22Rv1 (cell line): Measurements from ENCODE around the gene MZF1.

Experiments used
- H3K27ac ChIP-seq: fragments of 450-650 bp; 2 replicates; pipeline ENCODE4 v1.5.1; 2017
- ZFX ChIP-seq: fragments of 450-650 bp; IDR thresholded peaks from 2 replicates; pipeline ENCODE4 v1.6.1; 2017; ENCODE audit warnings: antibody characterized with exemption, borderline replicate concordance
- TF ChIP-seq, protein P1 (sequence below): fragments of 450-650 bp; IDR thresholded peaks from 2 replicates; pipeline ENCODE4 v1.5.1; 2017; ENCODE audit warnings: mild to moderate bottlenecking

The MZF1 gene

DNA sequence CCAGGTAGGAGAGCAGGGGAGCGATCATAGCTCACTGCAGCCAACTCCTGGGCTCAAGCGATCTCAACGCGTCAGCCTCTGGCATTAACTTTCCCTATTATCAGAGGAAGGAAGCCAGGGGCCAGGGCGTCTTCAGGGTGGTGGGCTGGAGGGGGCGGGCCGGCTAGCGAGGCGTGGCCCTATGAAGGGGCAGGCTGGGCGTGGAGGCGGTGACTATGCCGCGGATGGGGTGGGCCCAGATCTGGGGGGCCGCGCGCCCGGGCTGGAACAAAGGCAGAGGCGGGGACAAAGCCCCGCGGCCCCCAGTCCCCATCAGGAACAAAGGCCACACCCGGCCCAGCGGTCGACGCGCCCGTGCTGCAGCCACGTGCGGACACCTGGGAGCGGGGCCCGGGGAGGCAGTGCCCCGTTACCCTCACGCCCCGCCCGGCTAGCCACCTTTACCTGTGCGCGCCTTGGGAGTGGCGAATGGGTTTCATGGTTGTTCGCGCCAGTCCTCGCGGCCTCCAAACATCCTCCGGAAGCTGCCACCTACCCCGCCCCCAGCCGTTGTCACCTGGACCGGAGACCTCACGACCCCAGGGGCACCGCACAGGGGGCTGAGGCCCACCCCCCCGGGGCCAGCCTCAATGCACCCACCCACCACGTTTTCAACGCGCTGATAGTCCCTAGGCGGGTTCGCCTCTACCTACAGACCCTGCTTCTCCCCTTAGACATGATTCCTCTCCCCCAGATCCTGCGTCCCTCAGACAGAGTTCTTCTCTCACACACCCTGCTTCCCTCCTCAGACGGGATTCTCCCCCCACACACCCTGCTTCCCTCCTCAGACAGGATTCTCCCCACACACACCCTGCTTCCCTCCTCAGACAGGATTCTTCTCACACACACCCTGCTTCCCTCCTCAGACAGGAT lies 34.6 kb downstream of the MZF1 start:
- TF ChIP-seq, protein P1, sequence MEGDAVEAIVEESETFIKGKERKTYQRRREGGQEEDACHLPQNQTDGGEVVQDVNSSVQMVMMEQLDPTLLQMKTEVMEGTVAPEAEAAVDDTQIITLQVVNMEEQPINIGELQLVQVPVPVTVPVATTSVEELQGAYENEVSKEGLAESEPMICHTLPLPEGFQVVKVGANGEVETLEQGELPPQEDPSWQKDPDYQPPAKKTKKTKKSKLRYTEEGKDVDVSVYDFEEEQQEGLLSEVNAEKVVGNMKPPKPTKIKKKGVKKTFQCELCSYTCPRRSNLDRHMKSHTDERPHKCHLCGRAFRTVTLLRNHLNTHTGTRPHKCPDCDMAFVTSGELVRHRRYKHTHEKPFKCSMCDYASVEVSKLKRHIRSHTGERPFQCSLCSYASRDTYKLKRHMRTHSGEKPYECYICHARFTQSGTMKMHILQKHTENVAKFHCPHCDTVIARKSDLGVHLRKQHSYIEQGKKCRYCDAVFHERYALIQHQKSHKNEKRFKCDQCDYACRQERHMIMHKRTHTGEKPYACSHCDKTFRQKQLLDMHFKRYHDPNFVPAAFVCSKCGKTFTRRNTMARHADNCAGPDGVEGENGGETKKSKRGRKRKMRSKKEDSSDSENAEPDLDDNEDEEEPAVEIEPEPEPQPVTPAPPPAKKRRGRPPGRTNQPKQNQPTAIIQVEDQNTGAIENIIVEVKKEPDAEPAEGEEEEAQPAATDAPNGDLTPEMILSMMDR: no peak
- no peak for TF ChIP-seq ZFX
- peak overlapping the region; percentile 13; the same call in 1 of the 2 replicates for H3K27ac ChIP-seq

- no peak for TF ChIP-seq ZFX
- TF ChIP-seq, protein P1: no peak
- no peak overlapping the region for H3K27ac ChIP-seq
Measured at GRCh38 chr19:58536852-58537798, 36.0 kb downstream of the MZF1 start.

DNA sequence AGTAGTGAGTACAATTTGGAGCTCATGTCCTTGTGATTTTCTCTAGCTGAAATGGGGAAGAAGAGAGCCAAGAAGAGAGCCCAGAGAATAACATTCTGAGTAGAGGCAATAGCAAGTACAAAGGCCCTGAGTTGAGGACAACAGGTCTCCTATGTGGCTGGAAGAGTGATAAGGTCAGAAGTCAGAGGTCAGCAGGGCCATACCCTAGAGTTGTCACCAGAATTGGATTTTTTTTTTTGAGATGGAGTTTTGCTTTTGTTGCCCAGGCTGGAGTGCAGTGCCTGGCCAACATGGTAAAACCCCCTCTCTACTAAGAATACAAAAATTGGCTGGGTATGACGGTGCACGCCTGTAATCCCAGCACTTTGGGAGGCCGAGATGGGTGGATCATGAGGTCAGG lies 37.3 kb downstream of the MZF1 start:
- TF ChIP-seq, protein P1: no peak
- no peak for TF ChIP-seq ZFX
- no peak overlapping the region for H3K27ac ChIP-seq

DNA sequence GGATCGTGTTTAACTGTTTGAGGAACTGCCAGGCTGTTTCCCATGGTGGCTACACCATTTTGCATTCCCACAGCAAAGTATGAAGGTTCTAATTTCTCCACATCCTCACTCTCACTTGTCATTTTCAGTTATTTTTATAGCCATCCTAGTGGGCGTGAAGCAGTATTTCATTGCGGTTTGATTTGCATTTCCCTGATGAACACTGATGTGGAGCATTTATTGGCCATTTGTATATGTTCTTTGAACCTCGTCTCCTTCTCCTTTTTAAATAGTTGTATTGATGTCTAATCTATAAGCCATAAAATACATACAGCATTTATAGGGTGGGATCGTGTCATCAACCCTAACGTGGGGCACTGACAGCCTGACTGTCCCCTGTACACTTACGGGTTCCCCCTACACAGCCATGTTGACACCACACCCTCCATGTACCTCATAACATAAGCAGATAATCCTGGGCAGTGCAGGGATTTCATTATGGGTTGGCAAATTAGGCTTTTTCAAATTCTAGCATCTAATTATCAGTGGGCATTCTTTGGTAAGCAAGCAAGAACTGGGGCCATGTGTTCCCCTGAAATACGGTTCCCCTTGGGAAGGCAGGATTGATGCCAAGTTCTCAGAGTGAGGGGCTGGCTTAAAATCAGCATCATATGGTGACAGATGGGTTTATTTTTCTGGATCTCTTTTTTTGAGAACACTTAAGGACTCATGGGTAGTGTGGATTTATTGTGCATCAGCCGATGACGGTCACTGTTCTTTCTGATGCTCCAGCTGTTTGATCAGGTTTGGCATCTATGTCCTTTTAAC lies 41.9 kb downstream of the MZF1 start:
- H3K27ac ChIP-seq: no peak overlapping the region
- no peak for TF ChIP-seq ZFX
- TF ChIP-seq, protein P1: no peak

DNA sequence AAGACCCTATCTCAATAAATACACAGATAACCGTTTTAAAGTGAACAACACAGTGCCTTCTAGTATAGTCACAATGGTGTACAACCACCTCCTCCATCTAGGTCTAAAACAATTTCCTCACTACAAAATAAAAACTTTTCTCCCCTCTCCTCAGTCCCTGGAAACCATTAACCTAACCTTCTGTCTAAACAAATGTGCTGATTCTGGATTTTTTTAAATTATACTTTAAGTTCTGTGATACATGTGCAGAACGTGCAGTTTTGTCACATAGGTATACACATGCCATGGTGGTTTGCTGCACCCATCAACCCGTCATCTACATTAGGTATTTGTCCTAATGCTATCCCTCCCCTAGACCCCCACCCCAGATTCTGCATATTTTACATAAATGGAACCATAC lies 43.7 kb downstream of the MZF1 start:
- TF ChIP-seq ZFX: no peak
- TF ChIP-seq, protein P1: no peak
- no peak overlapping the region for H3K27ac ChIP-seq

DNA sequence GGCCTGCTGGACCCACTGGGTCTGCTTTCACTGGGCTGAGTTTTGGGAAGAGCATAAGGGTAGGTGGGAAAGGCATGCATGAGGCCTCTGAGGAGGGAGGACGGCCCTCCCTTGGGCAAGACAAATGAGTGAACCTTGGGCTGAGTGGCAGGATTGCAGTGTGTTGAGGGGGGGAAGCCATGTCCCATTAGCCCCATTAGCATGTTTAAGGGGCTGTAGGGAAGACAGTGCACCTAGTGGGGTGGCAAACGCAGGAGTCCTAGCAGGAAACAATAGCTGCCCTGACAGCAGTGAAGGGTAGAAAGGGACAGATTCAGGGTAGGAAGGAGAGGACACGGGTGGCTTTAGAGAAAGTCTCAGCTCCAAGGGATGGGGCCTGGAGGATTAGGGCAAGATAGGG lies 50.4 kb downstream of the MZF1 start:
- TF ChIP-seq, protein P1: no peak
- TF ChIP-seq ZFX: no peak
- H3K27ac ChIP-seq: no peak overlapping the region
